NCI-H82 treated with DMSO at 0.1 percent for 48 hours (cell line): Measurements from ENCODE around the gene CMTR1.

Experiments used
- DNase-seq: peaks from one replicate; lab custom pipeline; 2025; ENCODE audit not compliant: unreplicated experiment; lab: John Stamatoyannopoulos, UW

CMTR1 gene

GRCh38 chr6:37528541-37528940 is 95.5 kb downstream of the CMTR1 start:
- DNase-seq = no peak

DNA sequence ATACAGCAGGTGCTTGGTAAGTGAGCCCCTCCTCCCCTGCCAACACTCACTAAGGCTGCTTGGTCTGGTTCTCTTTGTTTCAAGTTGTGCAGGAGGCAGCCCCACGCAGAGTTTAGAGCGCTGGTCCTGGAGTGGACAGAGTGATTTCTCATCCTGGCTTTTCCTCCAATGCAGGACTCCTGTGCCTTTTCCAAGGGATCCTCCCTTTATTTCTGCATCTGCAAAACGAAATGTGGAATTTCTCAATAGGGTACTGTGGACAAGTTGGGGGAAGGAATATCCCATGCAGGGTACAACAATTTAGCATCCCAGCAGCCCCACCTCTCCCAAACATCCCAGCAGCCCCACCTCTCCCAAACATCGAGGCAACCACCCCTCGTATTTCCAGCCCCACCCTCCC is 97.3 kb downstream of the CMTR1 start:
- DNase-seq = no peak

DNA sequence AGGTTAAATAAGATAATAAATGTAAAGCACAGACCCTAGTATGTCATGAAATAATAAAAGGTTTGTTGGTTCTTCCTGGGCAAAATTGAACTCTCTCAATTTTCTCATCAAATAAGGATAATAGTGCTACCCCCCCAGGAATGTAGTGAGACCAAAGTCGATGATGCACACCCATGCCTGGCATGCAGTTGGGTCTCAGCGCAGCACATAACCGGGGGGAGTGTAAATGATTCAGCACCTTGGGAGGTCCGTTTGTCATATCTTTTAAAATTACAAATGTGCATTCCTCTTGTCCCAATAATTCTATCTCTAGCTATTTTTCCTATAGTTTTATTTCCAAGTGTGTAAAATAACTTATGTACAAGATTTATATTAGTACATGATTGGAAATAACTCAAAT is 98.0 kb downstream of the CMTR1 start:
- no peak for DNase-seq
